GM12875 (cell line): ENCODE results near the gene CA14.
A peak's percentile ranks its signal among the peaks of the same experiment; 100 is the strongest.

Source experiments
- H3K4me3 ChIP-seq: one replicate; pipeline ENCODE4 v1.5.1; 2011; ENCODE audit warnings: low read depth, low read length, control low read depth
- TF ChIP-seq, protein P1 (sequence below): IDR thresholded peaks from 2 replicates; pipeline ENCODE4 v1.5.1; 2011; ENCODE audit warnings: low read depth, mild to moderate bottlenecking, control low read depth, inconsistent platforms, low read length, moderate library complexity, borderline replicate concordance; ENCODE audit not compliant: insufficient read depth

Gene CA14

DNA sequence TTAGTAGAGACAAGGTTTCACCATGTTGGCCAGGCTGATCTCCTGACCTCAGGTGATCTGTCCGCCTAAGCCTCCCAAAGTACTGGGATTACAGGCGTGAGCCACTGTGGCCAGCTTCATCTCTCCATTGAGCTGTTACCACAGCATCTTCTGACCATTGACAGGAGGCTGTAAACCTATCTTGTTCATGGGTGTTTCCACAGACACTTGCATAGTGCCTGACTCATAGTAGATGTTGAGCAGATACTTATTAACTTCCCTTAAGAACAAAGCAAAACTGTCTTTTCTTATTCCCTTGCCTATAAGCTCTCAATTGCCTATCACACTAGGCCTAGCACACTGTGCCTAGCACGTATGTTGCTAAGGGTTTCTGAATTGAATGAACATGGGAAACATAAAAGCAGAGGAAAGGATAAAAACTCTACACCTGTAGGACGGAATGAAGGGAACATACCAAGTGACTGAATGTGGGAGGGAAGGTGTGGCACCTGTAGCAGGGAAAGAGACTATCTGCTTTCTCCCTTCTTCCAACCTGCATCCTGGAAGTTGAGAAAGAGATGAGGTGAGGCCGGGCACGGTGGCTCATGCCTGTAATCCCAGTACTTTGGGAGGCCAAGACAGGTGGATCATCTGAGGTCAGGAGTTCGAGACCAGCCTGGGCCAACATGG lies 13.9 kb downstream of the CA14 start:
- TF ChIP-seq, protein P1, sequence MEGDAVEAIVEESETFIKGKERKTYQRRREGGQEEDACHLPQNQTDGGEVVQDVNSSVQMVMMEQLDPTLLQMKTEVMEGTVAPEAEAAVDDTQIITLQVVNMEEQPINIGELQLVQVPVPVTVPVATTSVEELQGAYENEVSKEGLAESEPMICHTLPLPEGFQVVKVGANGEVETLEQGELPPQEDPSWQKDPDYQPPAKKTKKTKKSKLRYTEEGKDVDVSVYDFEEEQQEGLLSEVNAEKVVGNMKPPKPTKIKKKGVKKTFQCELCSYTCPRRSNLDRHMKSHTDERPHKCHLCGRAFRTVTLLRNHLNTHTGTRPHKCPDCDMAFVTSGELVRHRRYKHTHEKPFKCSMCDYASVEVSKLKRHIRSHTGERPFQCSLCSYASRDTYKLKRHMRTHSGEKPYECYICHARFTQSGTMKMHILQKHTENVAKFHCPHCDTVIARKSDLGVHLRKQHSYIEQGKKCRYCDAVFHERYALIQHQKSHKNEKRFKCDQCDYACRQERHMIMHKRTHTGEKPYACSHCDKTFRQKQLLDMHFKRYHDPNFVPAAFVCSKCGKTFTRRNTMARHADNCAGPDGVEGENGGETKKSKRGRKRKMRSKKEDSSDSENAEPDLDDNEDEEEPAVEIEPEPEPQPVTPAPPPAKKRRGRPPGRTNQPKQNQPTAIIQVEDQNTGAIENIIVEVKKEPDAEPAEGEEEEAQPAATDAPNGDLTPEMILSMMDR, result no peak
- no peak overlapping the region for H3K4me3 ChIP-seq

DNA sequence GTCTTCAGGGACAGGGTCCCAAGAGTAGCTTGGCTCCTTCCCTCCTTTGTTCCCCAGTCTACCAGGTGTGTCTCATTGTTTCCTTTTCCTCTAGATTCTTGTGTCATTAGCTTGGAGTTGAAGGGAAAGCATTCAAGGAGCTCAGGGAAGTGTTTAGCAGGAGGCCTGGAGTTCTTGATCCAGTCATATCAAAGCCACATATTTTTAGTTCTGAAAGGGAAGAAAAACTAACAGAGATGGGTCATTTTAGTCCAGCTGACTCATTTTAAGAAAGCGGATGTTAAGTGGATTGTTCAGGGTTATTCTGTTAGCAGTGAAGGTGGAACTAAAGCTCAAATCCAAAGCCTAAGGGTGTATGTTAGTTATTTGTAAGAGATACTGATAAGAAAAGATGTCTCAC lies 15.7 kb downstream of the CA14 start:
- TF ChIP-seq, protein P1, result no peak

DNA sequence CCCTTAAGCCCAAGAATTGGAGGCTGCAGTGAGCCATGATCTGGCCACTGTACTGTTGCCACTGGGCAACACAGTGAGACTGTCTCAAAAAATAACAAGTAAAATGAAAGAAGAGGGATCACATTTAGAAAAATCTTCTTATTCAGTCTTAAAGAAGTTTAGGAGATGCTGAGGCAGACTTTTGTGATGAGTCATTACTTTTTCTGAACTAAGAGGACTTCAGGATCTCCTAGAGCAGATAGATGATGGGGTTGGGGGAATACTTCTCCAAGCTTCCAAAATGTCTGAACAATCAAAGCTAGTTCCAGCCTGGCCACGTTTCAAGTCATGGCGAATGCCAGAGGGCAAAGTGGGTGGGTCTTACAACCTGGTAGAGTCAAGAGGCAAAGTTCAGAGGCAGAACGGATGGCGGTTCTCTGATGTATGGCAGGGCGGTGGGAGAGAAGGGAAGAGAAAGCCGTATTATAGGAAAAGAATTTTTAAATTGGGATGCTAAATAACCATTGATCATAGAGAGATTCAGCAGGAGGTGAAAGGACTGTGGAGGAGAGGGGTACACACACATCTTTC lies 22.6 kb downstream of the CA14 start:
- TF ChIP-seq, protein P1, result no peak
- H3K4me3 ChIP-seq, result no peak overlapping the region

More for the DNA sequence above, 15.7 kb downstream of the CA14 start:
- no peak overlapping the region for H3K4me3 ChIP-seq

DNA sequence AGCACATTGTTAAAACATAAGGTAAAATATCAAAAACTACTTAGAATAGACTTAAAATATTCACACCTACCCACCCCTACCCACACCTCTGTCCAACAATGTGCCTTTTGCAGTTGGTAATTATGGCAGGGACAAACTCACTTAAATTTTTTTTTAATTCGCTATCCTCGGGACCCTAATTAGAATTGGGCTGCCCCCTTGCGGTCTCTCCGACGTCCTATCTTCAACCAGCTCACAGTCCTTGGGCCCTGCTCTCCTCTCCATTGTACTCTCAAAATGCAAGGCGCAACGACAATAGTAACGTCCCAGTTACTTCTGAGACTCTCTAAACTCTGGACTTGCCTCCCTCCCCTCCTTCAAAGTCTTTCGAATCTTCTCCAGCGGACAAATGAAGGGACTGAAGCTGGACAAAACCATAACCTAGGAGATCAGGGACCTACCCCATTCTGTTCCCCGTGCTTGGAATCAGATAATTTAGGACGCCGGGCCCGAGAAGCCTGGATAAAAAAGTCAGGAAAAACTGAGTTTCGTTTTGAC lies 23.7 kb downstream of the CA14 start:
- peak overlapping the region; percentile 44 for H3K4me3 ChIP-seq
- TF ChIP-seq, protein P1, result peak; percentile 49; the same call in 1 of the 2 replicates

DNA sequence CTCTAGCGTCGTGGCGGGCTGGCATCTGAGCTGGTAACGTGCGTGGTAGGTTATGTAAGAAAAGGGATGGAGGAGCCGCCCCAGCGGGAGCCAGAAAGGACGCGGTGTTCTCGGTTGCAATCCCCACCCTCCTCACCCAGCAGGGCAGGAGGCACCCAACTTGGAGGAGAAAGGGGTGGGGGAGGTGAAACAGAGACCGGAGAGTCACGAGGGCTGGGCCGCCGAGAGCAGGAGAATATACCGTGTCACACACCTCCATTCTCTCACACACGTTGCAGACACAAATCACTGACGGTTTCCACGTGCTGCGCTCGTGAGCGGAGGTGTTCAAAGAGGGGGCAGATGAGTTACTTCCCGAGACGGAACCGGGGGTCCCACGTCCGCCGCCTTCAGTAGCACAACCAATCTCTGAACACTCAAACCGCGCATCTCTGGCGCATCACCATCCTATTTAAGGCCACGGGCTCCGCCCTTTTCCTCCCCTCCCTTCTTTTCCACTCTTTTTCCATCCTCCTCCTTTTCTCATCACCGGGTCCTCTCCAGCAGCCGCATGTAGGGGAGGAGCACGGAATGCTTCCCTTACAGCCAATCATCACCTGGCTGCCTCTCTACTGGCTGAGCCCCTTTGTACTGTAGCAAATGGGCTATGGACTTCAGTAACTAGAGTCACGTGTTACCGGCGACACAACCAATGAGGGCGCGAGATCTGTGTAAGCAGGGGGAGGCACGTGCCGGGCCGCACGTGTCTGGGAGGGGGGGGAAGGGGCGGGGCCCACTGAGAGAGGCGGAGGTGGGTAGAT lies 24.4 kb downstream of the CA14 start, which contains the start of gene CIART:
CIART (plus strand) TSS at position 797 of the 800 bp plus-strand sequence. CDS start 714 bp downstream, outside the sequence.
- peak within 1 kb of the TSS; percentile 44 for H3K4me3 ChIP-seq
- TF ChIP-seq, protein P1, result no peak

DNA sequence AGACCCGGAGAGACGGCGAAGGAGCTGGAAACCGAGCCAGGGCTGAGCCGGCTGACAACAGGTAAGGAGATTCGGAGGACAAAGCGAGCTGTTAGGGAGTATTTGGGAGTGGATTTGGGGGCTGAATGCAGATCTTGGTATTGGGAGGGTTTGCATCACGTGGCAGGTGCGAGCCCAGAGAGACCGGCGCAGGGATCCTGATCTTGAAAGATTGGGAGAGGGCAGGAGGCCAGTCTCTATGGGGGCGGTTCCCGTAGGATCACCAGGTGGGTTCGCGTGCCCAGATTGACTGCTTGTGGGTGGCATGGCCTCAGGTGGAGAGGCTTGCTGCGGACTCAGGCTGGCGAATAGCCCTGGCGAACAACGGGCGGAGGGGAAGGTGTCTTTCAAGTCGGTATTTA lies 25.0 kb downstream of the CA14 start:
- no peak overlapping the region for H3K4me3 ChIP-seq
- TF ChIP-seq, protein P1, result no peak

DNA sequence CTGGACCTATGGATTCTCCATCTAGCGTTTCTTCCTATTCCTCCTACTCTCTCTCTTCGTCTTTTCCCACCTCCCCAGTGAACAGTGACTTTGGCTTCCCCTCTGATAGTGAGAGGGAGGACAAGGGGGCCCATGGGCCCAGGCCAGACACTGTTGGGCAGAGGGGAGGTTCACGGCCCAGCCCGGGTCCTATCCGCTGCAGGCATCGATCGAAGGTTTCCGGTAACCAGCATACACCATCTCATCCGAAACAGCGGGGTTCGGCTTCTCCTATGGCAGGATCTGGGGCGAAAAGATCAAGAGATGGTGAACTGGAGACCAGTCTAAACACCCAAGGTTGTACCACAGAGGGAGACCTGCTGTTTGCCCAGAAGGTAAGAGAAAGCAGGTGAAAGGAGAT lies 25.7 kb downstream of the CA14 start:
- H3K4me3 ChIP-seq, result no peak overlapping the region
- TF ChIP-seq, protein P1, result no peak
